Uterus (tissue), 4 donors: Measurements from ENCODE around the gene ARHGEF1. TPM values are rescaled to one million over a fixed set of nuclear protein-coding genes. Genes with fewer than 3 reads are reported as not detected.

Source experiments
- DNase-seq, 2 donors: peaks; one replicate each; pipeline ENCODE4 v3.0.0-alpha.2; 2019 to 2020
- H3K27ac ChIP-seq, 2 donors: fragments of 200-600 bp; sonication (generic); 1 replicate in 1 of 2; 2 replicates in 1 of 2; pipeline ENCODE4 v1.5.1; 2016 to 2018
- H3K27me3 ChIP-seq, 2 donors: fragments of 200-600 bp; sonication (generic); one replicate each; pipeline ENCODE4 v1.5.1; 2018 to 2019; ENCODE audit warnings: control low read depth in 1 of 2
- H3K36me3 ChIP-seq, 2 donors: fragments of 200-600 bp; sonication (generic); one replicate each; pipeline ENCODE4 v1.5.1; 2019; ENCODE audit warnings: control low read depth in 1 of 2
- H3K4me1 ChIP-seq, 2 donors: fragments of 200-600 bp; sonication (generic); one replicate each; pipeline ENCODE4 v1.5.1; 2018 to 2019; ENCODE audit warnings: control low read depth in 1 of 2
- H3K4me3 ChIP-seq, 2 donors: fragments of 200-600 bp; sonication (generic); 1 replicate in 1 of 2; 2 replicates in 1 of 2; pipeline ENCODE4 v1.5.1; 2018 to 2019; ENCODE audit warnings: mild to moderate bottlenecking in 1 of 2
- H3K9me3 ChIP-seq, 2 donors: fragments of 200-600 bp; sonication (generic); one replicate each; pipeline ENCODE4 v1.5.1; 2019; ENCODE audit warnings: control low read depth in 1 of 2
- CTCF ChIP-seq, 4 experiments: fragments of 200-600 bp in 2 of 4; fragments of 450-650 bp in 2 of 4; sonication (generic) in 2 of 4; IDR thresholded peaks; one replicate each; pipeline ENCODE4 v1.5.1; 2016 to 2019; ENCODE audit warnings: antibody characterized with exemption in 4 of 4, mild to moderate bottlenecking in 2 of 4, moderate library complexity in 1 of 4
- POLR2A ChIP-seq, 2 donors: fragments of 450-650 bp; IDR thresholded peaks; one replicate each; pipeline ENCODE4 v1.6.1; 2016; ENCODE audit warnings: antibody characterized with exemption in 2 of 2, mild to moderate bottlenecking in 1 of 2, moderate library complexity in 1 of 2
- intact Hi-C: fragments of 100-400 bp; cut with DNase I; formaldehyde crosslinking; loops from one replicate; pipeline ENCODE4 v1.15.1; 2023; ENCODE audit warnings: low total_unique reads
- total RNA-seq, 4 donors: library from RNA; depleted of rRNA in 3 of 4; stranded (reverse); fragments of >200 nt in 3 of 4; gene quantifications; one replicate each; pipeline versions ENCODE4 v1.1.0 to v1.2.4, GENCODE V29; 2014 to 2023
- donor health status: DM: yes; HTN: yes; CAD: no.

Gene ARHGEF1
- total RNA-seq, 4 donors from 2014 or later = 13.5 to 118 (median 37.1) TPM

- no peak for TF ChIP-seq CTCF (IDR thresholded peaks at IDR 0.05)
- no peak for TF ChIP-seq POLR2A (IDR thresholded peaks at IDR 0.05)
- no peaks in the 10 kb centered on the region for H3K36me3 ChIP-seq
- H3K4me3 ChIP-seq = no peak overlapping the region
- no peak overlapping the region for H3K27ac ChIP-seq
- H3K4me1 ChIP-seq = no peaks in the 10 kb centered on the region
- peaks cover 0 to 4% of the 10 kb centered on the region in 2 donors for H3K27me3 ChIP-seq
- intact Hi-C loops = no loop called here
- H3K9me3 ChIP-seq = no peaks in the 10 kb centered on the region
- no peak for DNase-seq
Measured at GRCh38 chr19:41906916-41907680, 24.1 kb downstream of the ARHGEF1 start.

- no peak for DNase-seq
- H3K36me3 ChIP-seq = no peaks in the 10 kb centered on the region
- H3K4me1 ChIP-seq = no peaks in the 10 kb centered on the region
- no peak overlapping the region for H3K27ac ChIP-seq
- no peak for TF ChIP-seq POLR2A (IDR thresholded peaks at IDR 0.05)
- no peak for TF ChIP-seq CTCF (IDR thresholded peaks at IDR 0.05)
- no peak overlapping the region for H3K4me3 ChIP-seq
- H3K9me3 ChIP-seq = no peaks in the 10 kb centered on the region
- intact Hi-C loops = no loop called here
- peaks cover 5 to 12% of the 10 kb centered on the region in 2 donors for H3K27me3 ChIP-seq
Measured at GRCh38 chr19:41907994-41908615, 25.1 kb downstream of the ARHGEF1 start.

- Histone ChIP-seq H3K27ac (no peak overlapping the region), H3K4me1 (no peaks in the 10 kb centered on the region), H3K9me3 (no peaks in the 10 kb centered on the region), H3K4me3 (no peak overlapping the region), H3K27me3 (peaks cover 9 to 14% of the 10 kb centered on the region in 2 donors), H3K36me3 (no peaks in the 10 kb centered on the region)
- intact Hi-C loops = no loop called here
- TF ChIP-seq POLR2A (IDR thresholded peaks at IDR 0.05) = no peak
- no peak for TF ChIP-seq CTCF (IDR thresholded peaks at IDR 0.05)
- DNase-seq = no peak
Measured at GRCh38 chr19:41908724-41909464, 25.9 kb downstream of the ARHGEF1 start.

GRCh38 chr19:41909706-41910105 lies 26.7 kb downstream of the ARHGEF1 start:
- H3K27me3 ChIP-seq = peaks cover 13 to 18% of the 10 kb centered on the region in 2 donors
- no peaks in the 10 kb centered on the region for H3K36me3 ChIP-seq
- intact Hi-C loops = no loop called here
- no peak for DNase-seq
- no peak overlapping the region for H3K27ac ChIP-seq
- no peaks in the 10 kb centered on the region for H3K4me1 ChIP-seq
- H3K4me3 ChIP-seq = no peak overlapping the region
- TF ChIP-seq CTCF (IDR thresholded peaks at IDR 0.05) = no peak
- TF ChIP-seq POLR2A (IDR thresholded peaks at IDR 0.05) = no peak
- no peaks in the 10 kb centered on the region for H3K9me3 ChIP-seq
